Mammary epithelial cell (primary cell): Measurements from ENCODE around the gene ADAM10.

Experiments
- CTCF ChIP-seq, 2 donors: IDR thresholded peaks in 1 of 2; conservative IDR thresholded peaks in 1 of 2; 2 replicates each; pipeline ENCODE4 v1.5.1; 2011 to 2012; ENCODE audit warnings: inconsistent platforms in 2 of 2, low read length in 2 of 2, mild to moderate bottlenecking in 2 of 2, control low read depth in 1 of 2, low read depth in 1 of 2; ENCODE audit not compliant: insufficient read depth in 1 of 2; ENCODE audit errors: extremely low read depth in 1 of 2
- EZH2 ChIP-seq: IDR thresholded peaks from 2 replicates; pipeline ENCODE4 v1.6.1; 2012; ENCODE audit warnings: low read length, inconsistent platforms, borderline replicate concordance

GRCh38 chr15:58732625-58733363, 16.7 kb downstream of the ADAM10 start:
- TF ChIP-seq CTCF (conservative IDR thresholded peaks at IDR 0.05 in 1 of 2, IDR thresholded peaks at IDR 0.05 in 1 of 2; ENCODE audit: extremely low read depth in 1 of 2, insufficient read depth in 1 of 2, low read depth in 1 of 2, low read length in 2 of 2) (no peak), EZH2 (no peak)
